WTC11 (cell line): Measurements from ENCODE around the gene FHIT. TPM values are rescaled to one million over a fixed set of nuclear protein-coding genes. Genes with fewer than 3 reads are reported as not detected.

Source experiments
- ATAC-seq: fragments of 200-7000 bp; cut with Tn5 transposase; 2 replicates; pipeline ENCODE4 v1.10.0; 2021; ENCODE audit warnings: mild to moderate bottlenecking, moderate library complexity
- CTCF ChIA-PET: fragments of 300-600 bp; sonication (Branson Sonifier 250); formaldehyde crosslinking; loops from one replicate; lab custom pipeline; 2021; ENCODE audit warnings: antibody characterized with exemption; lab: Charles Lee
- POLR2A ChIA-PET: fragments of 350-600 bp; sonication (Branson Sonifier 250); formaldehyde crosslinking; loops from one replicate; lab custom pipeline; 2021; ENCODE audit warnings: antibody characterized with exemption; lab: Charles Lee
- DNase-seq: peaks from one replicate; pipeline ENCODE4 v3.0.0; 2021; ENCODE audit warnings: low spot score
- H3K27ac Mint-ChIP-seq: 2 replicates; pipeline ENCODE4 v1.8.0; 2021; ENCODE audit warnings: mixed read lengths
- H3K27me3 Mint-ChIP-seq: 2 replicates; pipeline ENCODE4 v1.8.0; 2021; ENCODE audit warnings: low read depth, mild to moderate bottlenecking, moderate library complexity, mixed read lengths
- H3K36me3 Mint-ChIP-seq: 2 replicates; pipeline ENCODE4 v1.8.0; 2021; ENCODE audit warnings: mixed read lengths
- H3K4me1 Mint-ChIP-seq: 2 replicates; pipeline ENCODE4 v1.8.0; 2022; ENCODE audit warnings: mixed read lengths
- H3K4me3 Mint-ChIP-seq: 2 replicates; pipeline ENCODE4 v1.8.0; 2021; ENCODE audit warnings: mild to moderate bottlenecking, moderate library complexity, mixed read lengths
- H3K9me3 Mint-ChIP-seq: 2 replicates; pipeline ENCODE4 v1.8.0; 2021; ENCODE audit warnings: mixed read lengths
- ARID4B ChIP-seq: sonication (generic); formaldehyde crosslinking; IDR thresholded peaks from 2 replicates; pipeline ENCODE4 v1.8.0; 2023; ENCODE audit warnings: missing genetic modification reagents, mild to moderate bottlenecking, borderline replicate concordance
- ATF3 ChIP-seq: sonication (generic); formaldehyde crosslinking; conservative IDR thresholded peaks from 2 replicates; pipeline ENCODE4 v1.8.1; 2022; ENCODE audit warnings: mild to moderate bottlenecking, missing genetic modification reagents
- CDX4 ChIP-seq: fragments of 250-450 bp; sonication (Bioruptor Pico); IDR thresholded peaks from 2 replicates; pipeline ENCODE4 v1.9.0; 2021; ENCODE audit warnings: moderate library complexity, mild to moderate bottlenecking, inconsistent platforms, borderline replicate concordance
- E2F4 ChIP-seq: sonication (generic); formaldehyde crosslinking; IDR thresholded peaks from 2 replicates; pipeline ENCODE4 v1.8.1; 2022; ENCODE audit warnings: low read depth, mild to moderate bottlenecking, moderate library complexity, missing genetic modification reagents, borderline replicate concordance
- ETV6 ChIP-seq: sonication (generic); formaldehyde crosslinking; IDR thresholded peaks from 2 replicates; pipeline ENCODE4 v1.8.1; 2022; ENCODE audit warnings: mild to moderate bottlenecking, missing genetic modification reagents
- FOXP4 ChIP-seq: sonication (generic); formaldehyde crosslinking; IDR thresholded peaks from 2 replicates; pipeline ENCODE4 v1.8.0; 2022; ENCODE audit warnings: mild to moderate bottlenecking, missing genetic modification reagents
- KAT7 ChIP-seq: sonication (generic); formaldehyde crosslinking; IDR thresholded peaks from 2 replicates; pipeline ENCODE4 v1.8.1; 2023; ENCODE audit warnings: missing genetic modification reagents, mild to moderate bottlenecking, borderline replicate concordance
- MAX ChIP-seq: sonication (generic); formaldehyde crosslinking; IDR thresholded peaks from 2 replicates; pipeline ENCODE4 v1.8.0; 2022; ENCODE audit warnings: mild to moderate bottlenecking, missing genetic modification reagents
- OVOL2 ChIP-seq: fragments of 250-450 bp; sonication (Bioruptor Pico); IDR thresholded peaks from 2 replicates; pipeline ENCODE4 v1.9.0; 2021; ENCODE audit warnings: mild to moderate bottlenecking, borderline replicate concordance
- SMAD3 ChIP-seq: sonication (generic); formaldehyde crosslinking; IDR thresholded peaks from 2 replicates; pipeline ENCODE4 v1.8.0; 2022; ENCODE audit warnings: missing genetic modification reagents, mild to moderate bottlenecking, borderline replicate concordance
- TEAD4 ChIP-seq: sonication (generic); formaldehyde crosslinking; IDR thresholded peaks from 2 replicates; pipeline ENCODE4 v1.8.0; 2022; ENCODE audit warnings: mild to moderate bottlenecking, missing genetic modification reagents
- USF1 ChIP-seq: sonication (generic); formaldehyde crosslinking; IDR thresholded peaks from 2 replicates; pipeline ENCODE4 v1.8.0; 2022; ENCODE audit warnings: mild to moderate bottlenecking, missing genetic modification reagents
- ZNF121 ChIP-seq: sonication (generic); formaldehyde crosslinking; IDR thresholded peaks from 2 replicates; pipeline ENCODE4 v1.8.0; 2023; ENCODE audit warnings: missing genetic modification reagents
- ZNF138 ChIP-seq: sonication (generic); formaldehyde crosslinking; conservative IDR thresholded peaks from 2 replicates; pipeline ENCODE4 v1.8.1; 2022; ENCODE audit warnings: mild to moderate bottlenecking, moderate library complexity, missing genetic modification reagents
- ZNF263 ChIP-seq: sonication (generic); formaldehyde crosslinking; IDR thresholded peaks from 2 replicates; pipeline ENCODE4 v1.8.1; 2022; ENCODE audit warnings: low read depth, mild to moderate bottlenecking, moderate library complexity, missing genetic modification reagents
- ZNF416 ChIP-seq: fragments of 250-450 bp; sonication (Bioruptor Pico); IDR thresholded peaks from 2 replicates; pipeline ENCODE4 v1.9.0; 2021; ENCODE audit warnings: mild to moderate bottlenecking, inconsistent platforms
- ZNF671 ChIP-seq: fragments of 250-450 bp; sonication (Bioruptor Pico); IDR thresholded peaks from 2 replicates; pipeline ENCODE4 v1.8.0; 2021; ENCODE audit warnings: mild to moderate bottlenecking
- total RNA-seq: library from RNA; stranded (reverse); gene quantifications from 3 replicates; pipeline ENCODE4 v1.2.3, GENCODE V29; 2021

FHIT gene
- total RNA-seq, 1 experiment from 2014 or later: 2.6 TPM

GRCh38 chr3:59879031-59879581 lies 1372.1 kb downstream of the FHIT start:
- Mint-ChIP-seq H3K4me3 (no peak overlapping the region), H3K36me3 (no peaks in the 10 kb centered on the region), H3K4me1 (peaks cover 26% of the 10 kb centered on the region), H3K9me3 (no peaks in the 10 kb centered on the region), H3K27me3 (no peaks in the 10 kb centered on the region), H3K27ac (no peak overlapping the region)
- TF ChIP-seq MAX (no peak), ZNF121 (CRISPR knock-in tag) (no peak), ZNF671 (CRISPR knock-in tag) (no peak), E2F4 (CRISPR knock-in tag) (no peak), ETV6 (CRISPR knock-in tag) (no peak), ZNF416 (CRISPR knock-in tag) (no peak), OVOL2 (no peak)
- ChIA-PET CTCF (interaction anchor here (0.9 kb wide), 1 partner anchor 22 kb away, joined by 3 read pairs; no protein-coding TSS in a partner anchor), POLR2A (no interaction called here)
- DNase-seq: no peak
- ATAC-seq: no peak

- Mint-ChIP-seq H3K4me1 (peaks cover 37% of the 10 kb centered on the region), H3K9me3 (peaks cover 3% of the 10 kb centered on the region; the same call in 1 of the 2 replicates), H3K27me3 (no peaks in the 10 kb centered on the region), H3K36me3 (no peaks in the 10 kb centered on the region), H3K4me3 (no peak overlapping the region), H3K27ac (no peak overlapping the region)
- CTCF ChIA-PET: interaction anchor here (0.6 kb wide), 1 partner anchor 20 kb away, joined by 3 read pairs; no protein-coding TSS in a partner anchor
- DNase-seq (no peak), ATAC-seq (no peak)
- TF ChIP-seq E2F4 (CRISPR knock-in tag) (no peak), ZNF263 (CRISPR knock-in tag) (no peak), MAX (no peak), ATF3 (no peak)
- POLR2A ChIA-PET: no interaction called here
Measured at GRCh38 chr3:59878038-59878427, 1373.2 kb downstream of the FHIT start.

- CTCF ChIA-PET: interaction anchor here (0.6 kb wide), 1 partner anchor 20 kb away, joined by 3 read pairs; no protein-coding TSS in a partner anchor
- Mint-ChIP-seq H3K27me3 (no peaks in the 10 kb centered on the region), H3K4me3 (no peak overlapping the region), H3K27ac (no peak overlapping the region), H3K36me3 (no peaks in the 10 kb centered on the region), H3K4me1 (peaks cover 38% of the 10 kb centered on the region), H3K9me3 (peaks cover 6% of the 10 kb centered on the region; the same call in 1 of the 2 replicates)
- no peak for TF ChIP-seq USF1 (CRISPR knock-in tag)
- TF ChIP-seq OVOL2: no peak
- no peak for TF ChIP-seq TEAD4 (CRISPR knock-in tag)
- TF ChIP-seq CDX4 (CRISPR knock-in tag): no peak
- TF ChIP-seq SMAD3 (CRISPR knock-in tag): no peak
- TF ChIP-seq FOXP4: no peak
- no peak for TF ChIP-seq KAT7 (CRISPR knock-in tag)
- TF ChIP-seq ARID4B (CRISPR knock-in tag): no peak
- TF ChIP-seq ZNF138 (CRISPR knock-in tag): no peak
- ATAC-seq (no peak), DNase-seq (no peak)
- POLR2A ChIA-PET: no interaction called here
Measured at GRCh38 chr3:59877263-59878037, 1373.8 kb downstream of the FHIT start.
